Fibroblast of lung (primary cell): ENCODE measurements around the gene OR2W3. TPM values are rescaled to one million over a fixed set of nuclear protein-coding genes. Genes with fewer than 3 reads are reported as not detected.

ENCODE experiments used
- DNase-seq, 2 donors: peaks; one replicate each; pipeline versions ENCODE4 v3.0.0 to v3.0.0-alpha.2; 2010; ENCODE audit warnings: low read depth in 2 of 2
- H2AFZ ChIP-seq: 2 replicates; pipeline ENCODE4 v1.5.1; 2012; ENCODE audit warnings: low read length, control low read depth, inconsistent platforms
- H3K27ac ChIP-seq: 2 replicates; pipeline ENCODE4 v1.5.1; 2011; ENCODE audit warnings: low read length, control low read depth; ENCODE audit not compliant: insufficient read depth
- H3K27me3 ChIP-seq: 2 replicates; pipeline ENCODE4 v1.5.1; 2011; ENCODE audit warnings: mild to moderate bottlenecking, low read length; ENCODE audit not compliant: control insufficient read depth, insufficient read depth
- H3K36me3 ChIP-seq: 2 replicates; pipeline ENCODE4 v1.5.1; 2011; ENCODE audit warnings: low read length; ENCODE audit not compliant: control insufficient read depth, insufficient read depth
- H3K4me1 ChIP-seq: 2 replicates; pipeline ENCODE4 v1.5.1; 2011; ENCODE audit warnings: low read length; ENCODE audit not compliant: control insufficient read depth, insufficient read depth; ENCODE audit errors: extremely low read depth
- H3K4me2 ChIP-seq: 2 replicates; pipeline ENCODE4 v1.5.1; 2011; ENCODE audit warnings: low read length, control low read depth; ENCODE audit not compliant: insufficient read depth; ENCODE audit errors: extremely low read depth
- H3K4me3 ChIP-seq, 4 experiments: fragments of 200-600 bp in 1 of 4; sonication (generic) in 1 of 4; replicated peaks in 1 of 4; 2 replicates each; pipeline ENCODE4 v1.5.1; 2011 to 2016; ENCODE audit warnings: low read length in 4 of 4, low read depth in 3 of 4, mild to moderate bottlenecking in 3 of 4, control low read depth in 2 of 4, inconsistent platforms in 1 of 4, mixed read lengths in 1 of 4; ENCODE audit not compliant: insufficient read depth in 1 of 4; ENCODE audit errors: control extremely low read depth in 1 of 4
- H3K79me2 ChIP-seq: 2 replicates; pipeline ENCODE4 v1.5.1; 2012; ENCODE audit warnings: mild to moderate bottlenecking, low read length, inconsistent platforms; ENCODE audit not compliant: control insufficient read depth, insufficient read depth
- H3K9ac ChIP-seq: 2 replicates; pipeline ENCODE4 v1.5.1; 2011; ENCODE audit warnings: mild to moderate bottlenecking, low read length, control low read depth; ENCODE audit not compliant: insufficient read depth
- H3K9me3 ChIP-seq: 2 replicates; pipeline ENCODE4 v1.5.1; 2012; ENCODE audit warnings: low read depth, low read length; ENCODE audit not compliant: control insufficient read depth, insufficient read depth
- H4K20me1 ChIP-seq: 2 replicates; pipeline ENCODE4 v1.5.1; 2011; ENCODE audit warnings: low read length; ENCODE audit not compliant: control insufficient read depth, insufficient read depth; ENCODE audit errors: extremely low read depth
- EZH2 ChIP-seq: IDR thresholded peaks from 2 replicates; pipeline ENCODE4 v1.5.1; 2012; ENCODE audit warnings: low read length, control low read depth, mild to moderate bottlenecking; ENCODE audit errors: missing control alignments
- polyA minus RNA-seq: library from RNA; depleted of rRNA, polyadenylated mRNA; stranded (reverse); fragments of >200 nt; gene quantifications from 2 replicates; pipeline ENCODE4 v1.2.3, GENCODE V29; 2011; ENCODE audit warnings: low replicate concordance
- polyA plus RNA-seq, 2 donors: library from polyadenylated mRNA; depleted of rRNA in 1 of 2; stranded (reverse) in 1 of 2; unstranded in 1 of 2; fragments of >200 nt; gene quantifications; 2 replicates each; pipeline ENCODE4 v1.2.1, GENCODE V29; 2011 to 2012; ENCODE audit warnings: missing spikeins in 1 of 2
- total RNA-seq: library from RNA; depleted of rRNA; stranded (reverse); fragments of >200 nt; gene quantifications from 2 replicates; pipeline ENCODE4 v1.2.1, GENCODE V29; 2014
- TF ChIP-seq, protein P1 (sequence below), 2 donors: IDR thresholded peaks in 1 of 2; conservative IDR thresholded peaks in 1 of 2; 1 replicate in 1 of 2; 2 replicates in 1 of 2; pipeline ENCODE4 v1.5.1; 2011 to 2012; ENCODE audit warnings: low read length in 2 of 2, control low read depth in 1 of 2, inconsistent platforms in 1 of 2, low read depth in 1 of 2, mild to moderate bottlenecking in 1 of 2

The OR2W3 gene
- total RNA-seq (not detected in 2 replicates), polyA plus RNA-seq (0.42 and 3.2 TPM in 2 replicates), polyA minus RNA-seq (2.2 and 19.6 TPM in 2 replicates)
- polyA plus RNA-seq (2012), result 0.21 and 2.6 TPM in 2 replicates

DNA sequence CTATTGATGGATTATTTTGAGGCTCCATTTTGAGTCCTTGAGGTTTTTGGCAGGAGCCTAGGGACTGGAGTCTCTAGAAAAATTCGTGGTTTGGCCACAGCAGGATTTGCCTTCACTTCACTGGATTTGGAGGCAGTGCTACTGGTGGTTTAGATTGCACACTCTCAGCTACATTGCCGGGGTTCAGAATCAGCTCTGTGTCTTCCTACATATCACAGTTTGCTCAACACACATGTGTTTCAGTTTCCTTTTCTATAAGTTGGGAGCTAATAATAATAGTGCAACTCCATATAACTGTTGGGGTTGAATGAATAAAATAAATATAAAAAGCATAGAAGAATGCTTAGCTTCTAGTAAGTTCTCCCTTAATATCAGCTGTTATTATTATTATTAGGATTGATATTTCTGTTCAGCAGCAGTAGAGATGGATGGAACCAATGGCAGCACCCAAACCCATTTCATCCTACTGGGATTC, at the start of gene OR2W3:
Gene OR2W3, plus strand, starts transcription at position 425 of the 475 bp plus-strand sequence. Its CDS starts 0 bp downstream, at position 425.
- no peak within 1 kb of the TSS for H3K9ac ChIP-seq
- no peaks in the 10 kb centered on the region for H3K27me3 ChIP-seq
- no peaks in the 10 kb centered on the region for H3K36me3 ChIP-seq
- H4K20me1 ChIP-seq, result no peaks in the 10 kb centered on the region
- H3K9me3 ChIP-seq, result no peaks in the 10 kb centered on the region
- H3K79me2 ChIP-seq, result no peaks in the 10 kb centered on the region
- DNase-seq, result no peak
- no peak within 1 kb of the TSS for H3K4me2 ChIP-seq
- H3K27ac ChIP-seq, result no peak within 1 kb of the TSS
- H3K4me1 ChIP-seq, result no peaks in the 10 kb centered on the region
- TF ChIP-seq, protein P1, sequence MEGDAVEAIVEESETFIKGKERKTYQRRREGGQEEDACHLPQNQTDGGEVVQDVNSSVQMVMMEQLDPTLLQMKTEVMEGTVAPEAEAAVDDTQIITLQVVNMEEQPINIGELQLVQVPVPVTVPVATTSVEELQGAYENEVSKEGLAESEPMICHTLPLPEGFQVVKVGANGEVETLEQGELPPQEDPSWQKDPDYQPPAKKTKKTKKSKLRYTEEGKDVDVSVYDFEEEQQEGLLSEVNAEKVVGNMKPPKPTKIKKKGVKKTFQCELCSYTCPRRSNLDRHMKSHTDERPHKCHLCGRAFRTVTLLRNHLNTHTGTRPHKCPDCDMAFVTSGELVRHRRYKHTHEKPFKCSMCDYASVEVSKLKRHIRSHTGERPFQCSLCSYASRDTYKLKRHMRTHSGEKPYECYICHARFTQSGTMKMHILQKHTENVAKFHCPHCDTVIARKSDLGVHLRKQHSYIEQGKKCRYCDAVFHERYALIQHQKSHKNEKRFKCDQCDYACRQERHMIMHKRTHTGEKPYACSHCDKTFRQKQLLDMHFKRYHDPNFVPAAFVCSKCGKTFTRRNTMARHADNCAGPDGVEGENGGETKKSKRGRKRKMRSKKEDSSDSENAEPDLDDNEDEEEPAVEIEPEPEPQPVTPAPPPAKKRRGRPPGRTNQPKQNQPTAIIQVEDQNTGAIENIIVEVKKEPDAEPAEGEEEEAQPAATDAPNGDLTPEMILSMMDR (conservative IDR thresholded peaks at IDR 0.05 in 1 of 2, IDR thresholded peaks at IDR 0.05 in 1 of 2; ENCODE audit: low read depth in 1 of 2, low read length in 2 of 2), result no peak
- TF ChIP-seq EZH2, result no peak
- H2AFZ ChIP-seq, result no peak within 1 kb of the TSS
- H3K4me3 ChIP-seq, result no peak within 1 kb of the TSS

GRCh38 chr1:247845693-247846017, 49.7 kb upstream of the OR2W3 start:
- Histone ChIP-seq H3K9me3 (no peaks in the 10 kb centered on the region), H3K27me3 (no peaks in the 10 kb centered on the region)
- DNase-seq, result no peak

GRCh38 chr1:247848346-247848745, 47.0 kb upstream of the OR2W3 start:
- TF ChIP-seq, protein P1 (conservative IDR thresholded peaks at IDR 0.05 in 1 of 2, IDR thresholded peaks at IDR 0.05 in 1 of 2; ENCODE audit: low read depth in 1 of 2, low read length in 2 of 2), result no peak
- TF ChIP-seq EZH2, result no peak
- Histone ChIP-seq H3K79me2 (no peaks in the 10 kb centered on the region), H3K9ac (no peak overlapping the region), H3K4me2 (no peak overlapping the region), H3K4me1 (no peaks in the 10 kb centered on the region), H3K27ac (no peak overlapping the region), H2AFZ (no peak overlapping the region), H3K9me3 (no peaks in the 10 kb centered on the region), H3K4me3 (no peak overlapping the region), H3K36me3 (no peaks in the 10 kb centered on the region), H4K20me1 (no peaks in the 10 kb centered on the region), H3K27me3 (no peaks in the 10 kb centered on the region)
- no peak for DNase-seq

More at GRCh38 chr1:247845693-247846017, 49.7 kb upstream of the OR2W3 start:
- Histone ChIP-seq H3K4me1 (no peaks in the 10 kb centered on the region), H3K4me2 (no peak overlapping the region), H3K36me3 (no peaks in the 10 kb centered on the region), H3K4me3 (no peak overlapping the region), H3K9ac (no peak overlapping the region), H2AFZ (no peak overlapping the region), H3K79me2 (no peaks in the 10 kb centered on the region), H3K27ac (no peak overlapping the region), H4K20me1 (no peaks in the 10 kb centered on the region)
- no peak for TF ChIP-seq EZH2
- TF ChIP-seq, protein P1 (conservative IDR thresholded peaks at IDR 0.05 in 1 of 2, IDR thresholded peaks at IDR 0.05 in 1 of 2; ENCODE audit: low read depth in 1 of 2, low read length in 2 of 2), result no peak
